HG02759 (cell line): ENCODE data around the gene HAGH.
A peak's percentile ranks its signal among the peaks of the same experiment; 100 is the strongest.
"Not testable (repeated sequence)": the region's sequence is repeated elsewhere in the genome, so short reads cannot be mapped to it uniquely, and the experiment has no call there.

Experiments
- ATAC-seq: cut with Tn5 transposase; IDR thresholded peaks from one replicate; pipeline ENCODE4 v1.9.1; 2021; ENCODE audit warnings: mild to moderate bottlenecking, moderate library complexity; ENCODE audit not compliant: unreplicated experiment

Gene HAGH

GRCh38 chr16:1826691-1827573 is at the start of gene HAGH, which contains the start of gene FAHD1:
HAGH (minus strand) TSS chr16:1826825; CDS start chr16:1826787, 38 bp downstream.
FAHD1 (plus strand) TSS chr16:1827206; CDS start chr16:1827239, 33 bp downstream.
- ATAC-seq = peak; percentile 86

GRCh38 chr16:1876066-1876465 is 49.4 kb upstream of the HAGH start:
- not testable (repeated sequence) for ATAC-seq

GRCh38 chr16:1874854-1875253 is 48.2 kb upstream of the HAGH start:
- no peak for ATAC-seq

GRCh38 chr16:1871974-1872635 is 45.5 kb upstream of the HAGH start, which contains the start of gene MEIOB:
MEIOB (minus strand) TSS chr16:1872164; CDS start chr16:1868175, 3,989 bp downstream.
- no peak for ATAC-seq

GRCh38 chr16:1870365-1871082 is 43.9 kb upstream of the HAGH start:
- ATAC-seq = no peak

GRCh38 chr16:1865902-1866690 is 39.5 kb upstream of the HAGH start:
- no peak for ATAC-seq

- ATAC-seq = no peak
These were observed 37.2 kb upstream of the HAGH start for GRCh38 chr16:1863681-1864460.

- ATAC-seq = no peak
These were observed 35.8 kb upstream of the HAGH start for GRCh38 chr16:1862394-1862793.

- no peak for ATAC-seq
These were observed 35.1 kb upstream of the HAGH start for GRCh38 chr16:1861730-1862129.

GRCh38 chr16:1859650-1860049 is 33.0 kb upstream of the HAGH start:
- no peak for ATAC-seq

GRCh38 chr16:1858189-1858865 is 31.7 kb upstream of the HAGH start:
- no peak for ATAC-seq

GRCh38 chr16:1857433-1858097 is 30.9 kb upstream of the HAGH start:
- no peak for ATAC-seq

GRCh38 chr16:1851793-1852192 is 25.2 kb upstream of the HAGH start:
- ATAC-seq = no peak

GRCh38 chr16:1850981-1851380 is 24.4 kb upstream of the HAGH start:
- ATAC-seq = no peak

- ATAC-seq = no peak
These were observed 19.8 kb upstream of the HAGH start for GRCh38 chr16:1846416-1846815.

- no peak for ATAC-seq
These were observed 19.4 kb upstream of the HAGH start for GRCh38 chr16:1845985-1846384.

- no peak for ATAC-seq
These were observed 12.9 kb upstream of the HAGH start for GRCh38 chr16:1839554-1839953.

GRCh38 chr16:1834096-1834495 is 7.5 kb upstream of the HAGH start:
- ATAC-seq = no peak
